ENCODE data around the gene HIVEP3.

HIVEP3 gene

GRCh38 chr1:41790351-41790750, 128.4 kb downstream of the HIVEP3 start:
- Histone ChIP-seq H3K4me3 (ENCODE audit: low read length) (no peak overlapping the region), H3K4me1 (ENCODE audit: low read length) (peaks cover 23% of the 10 kb centered on the region), H3K9me2 (replicated peaks; ENCODE audit: insufficient read depth, low read length) (no peaks in the 10 kb centered on the region), H2AFZ (ENCODE audit: low read length) (no peak overlapping the region), H3K27ac (ENCODE audit: low read length) (no peak overlapping the region), H3K9ac (ENCODE audit: low read length) (no peak overlapping the region), H3F3A (ENCODE audit: insufficient read depth, low read length) (no peaks in the 10 kb centered on the region), H3K4me2 (ENCODE audit: low read depth, low read length) (no peak overlapping the region), H3K36me3 (replicated peaks; ENCODE audit: insufficient read depth, low read length) (no peaks in the 10 kb centered on the region), H3K27me3 (replicated peaks; ENCODE audit: insufficient read depth, low read length) (no peaks in the 10 kb centered on the region), H3K9me3 (replicated peaks; ENCODE audit: insufficient read depth, low read length) (no peaks in the 10 kb centered on the region), H3K79me2 (ENCODE audit: low read length) (no peaks in the 10 kb centered on the region), H4K20me1 (ENCODE audit: insufficient read depth, low read length) (no peaks in the 10 kb centered on the region)
- TF ChIP-seq EZH2 (optimal IDR thresholded peaks at IDR 0.05; ENCODE audit: low read depth, low read length) (no peak), EZH2phosphoT487 (IDR thresholded peaks at IDR 0.05; ENCODE audit: low read length) (no peak), CTCF (IDR thresholded peaks at IDR 0.05; ENCODE audit: low read length) (no peak)
- DNase-seq = no peak

- Histone ChIP-seq H3K4me3 (ENCODE audit: low read length) (no peak overlapping the region), H3K27ac (ENCODE audit: low read length) (no peak overlapping the region), H3K9me3 (replicated peaks; ENCODE audit: insufficient read depth, low read length) (no peaks in the 10 kb centered on the region), H3K36me3 (replicated peaks; ENCODE audit: insufficient read depth, low read length) (no peaks in the 10 kb centered on the region), H3F3A (ENCODE audit: insufficient read depth, low read length) (no peaks in the 10 kb centered on the region), H3K4me1 (ENCODE audit: low read length) (peaks cover 23% of the 10 kb centered on the region), H3K9ac (ENCODE audit: low read length) (no peak overlapping the region), H3K4me2 (ENCODE audit: low read depth, low read length) (no peak overlapping the region), H4K20me1 (ENCODE audit: insufficient read depth, low read length) (no peaks in the 10 kb centered on the region), H2AFZ (ENCODE audit: low read length) (no peak overlapping the region), H3K79me2 (ENCODE audit: low read length) (no peaks in the 10 kb centered on the region), H3K27me3 (replicated peaks; ENCODE audit: insufficient read depth, low read length) (no peaks in the 10 kb centered on the region), H3K9me2 (replicated peaks; ENCODE audit: insufficient read depth, low read length) (no peaks in the 10 kb centered on the region)
- DNase-seq = no peak
- no peak for TF ChIP-seq EZH2phosphoT487 (IDR thresholded peaks at IDR 0.05; ENCODE audit: low read length)
- TF ChIP-seq EZH2 (optimal IDR thresholded peaks at IDR 0.05; ENCODE audit: low read depth, low read length) = no peak
These were observed 128.9 kb downstream of the HIVEP3 start for GRCh38 chr1:41789661-41790330.

- H3K27ac ChIP-seq (ENCODE audit: low read length) = no peak overlapping the region
- H3K4me1 ChIP-seq (ENCODE audit: low read length) = peaks cover 23% of the 10 kb centered on the region
- DNase-seq = no peak
- TF ChIP-seq EZH2 (optimal IDR thresholded peaks at IDR 0.05; ENCODE audit: low read depth, low read length) = no peak
- TF ChIP-seq CTCF (IDR thresholded peaks at IDR 0.05; ENCODE audit: low read length) = no peak
- TF ChIP-seq EZH2phosphoT487 (IDR thresholded peaks at IDR 0.05; ENCODE audit: low read length) = no peak
- no peaks in the 10 kb centered on the region for H3K9me2 ChIP-seq (replicated peaks; ENCODE audit: insufficient read depth, low read length)
- H3K36me3 ChIP-seq (replicated peaks; ENCODE audit: insufficient read depth, low read length) = no peaks in the 10 kb centered on the region
- H4K20me1 ChIP-seq (ENCODE audit: insufficient read depth, low read length) = no peaks in the 10 kb centered on the region
- no peak overlapping the region for H3K9ac ChIP-seq (ENCODE audit: low read length)
- H3K4me3 ChIP-seq (ENCODE audit: low read length) = no peak overlapping the region
- H3K79me2 ChIP-seq (ENCODE audit: low read length) = no peaks in the 10 kb centered on the region
- H3F3A ChIP-seq (ENCODE audit: insufficient read depth, low read length) = no peaks in the 10 kb centered on the region
- H3K9me3 ChIP-seq (replicated peaks; ENCODE audit: insufficient read depth, low read length) = no peaks in the 10 kb centered on the region
- no peak overlapping the region for H3K4me2 ChIP-seq (ENCODE audit: low read depth, low read length)
- H2AFZ ChIP-seq (ENCODE audit: low read length) = no peak overlapping the region
- H3K27me3 ChIP-seq (replicated peaks; ENCODE audit: insufficient read depth, low read length) = no peaks in the 10 kb centered on the region
These were observed 130.3 kb downstream of the HIVEP3 start for GRCh38 chr1:41788427-41788826.

- no peak for DNase-seq
- TF ChIP-seq EZH2 (optimal IDR thresholded peaks at IDR 0.05; ENCODE audit: low read depth, low read length) (no peak), EZH2phosphoT487 (IDR thresholded peaks at IDR 0.05; ENCODE audit: low read length) (no peak), CTCF (IDR thresholded peaks at IDR 0.05; ENCODE audit: low read length) (no peak)
- no peaks in the 10 kb centered on the region for H3F3A ChIP-seq (ENCODE audit: insufficient read depth, low read length)
- no peaks in the 10 kb centered on the region for H3K27me3 ChIP-seq (replicated peaks; ENCODE audit: insufficient read depth, low read length)
- H3K36me3 ChIP-seq (replicated peaks; ENCODE audit: insufficient read depth, low read length) = no peaks in the 10 kb centered on the region
- H3K4me2 ChIP-seq (ENCODE audit: low read depth, low read length) = no peak overlapping the region
- H3K9me3 ChIP-seq (replicated peaks; ENCODE audit: insufficient read depth, low read length) = no peaks in the 10 kb centered on the region
- no peaks in the 10 kb centered on the region for H3K9me2 ChIP-seq (replicated peaks; ENCODE audit: insufficient read depth, low read length)
- H3K79me2 ChIP-seq (ENCODE audit: low read length) = no peaks in the 10 kb centered on the region
- H3K27ac ChIP-seq (ENCODE audit: low read length) = no peak overlapping the region
- H3K9ac ChIP-seq (ENCODE audit: low read length) = no peak overlapping the region
- H3K4me3 ChIP-seq (ENCODE audit: low read length) = no peak overlapping the region
- H4K20me1 ChIP-seq (ENCODE audit: insufficient read depth, low read length) = no peaks in the 10 kb centered on the region
- no peak overlapping the region for H2AFZ ChIP-seq (ENCODE audit: low read length)
- H3K4me1 ChIP-seq (ENCODE audit: low read length) = no peaks in the 10 kb centered on the region
These were observed 134.0 kb downstream of the HIVEP3 start for GRCh38 chr1:41784531-41785274.
